ENCODE results near the gene COTL1. TPM values are rescaled to one million over a fixed set of nuclear protein-coding genes. Genes with fewer than 3 reads are reported as not detected.

COTL1 gene
- total RNA-seq, 2 donors from 2014 or later, result 79.1 to 138 TPM

- Histone ChIP-seq H3K36me3 (no peaks in the 10 kb centered on the region), H3K9me3 (no peaks in the 10 kb centered on the region), H3K9ac (ENCODE audit: low read depth in 2 of 2, low read length in 2 of 2) (no peak overlapping the region), H3K27me3 (no peaks in the 10 kb centered on the region), H3K4me3 (no peak overlapping the region), H3K4me1 (peaks cover 4% of the 10 kb centered on the region), H3K27ac (no peak overlapping the region)
- intact Hi-C loops (cut with DNase I), result no loop called here
- no peak for DNase-seq
- TF ChIP-seq, protein P1, sequence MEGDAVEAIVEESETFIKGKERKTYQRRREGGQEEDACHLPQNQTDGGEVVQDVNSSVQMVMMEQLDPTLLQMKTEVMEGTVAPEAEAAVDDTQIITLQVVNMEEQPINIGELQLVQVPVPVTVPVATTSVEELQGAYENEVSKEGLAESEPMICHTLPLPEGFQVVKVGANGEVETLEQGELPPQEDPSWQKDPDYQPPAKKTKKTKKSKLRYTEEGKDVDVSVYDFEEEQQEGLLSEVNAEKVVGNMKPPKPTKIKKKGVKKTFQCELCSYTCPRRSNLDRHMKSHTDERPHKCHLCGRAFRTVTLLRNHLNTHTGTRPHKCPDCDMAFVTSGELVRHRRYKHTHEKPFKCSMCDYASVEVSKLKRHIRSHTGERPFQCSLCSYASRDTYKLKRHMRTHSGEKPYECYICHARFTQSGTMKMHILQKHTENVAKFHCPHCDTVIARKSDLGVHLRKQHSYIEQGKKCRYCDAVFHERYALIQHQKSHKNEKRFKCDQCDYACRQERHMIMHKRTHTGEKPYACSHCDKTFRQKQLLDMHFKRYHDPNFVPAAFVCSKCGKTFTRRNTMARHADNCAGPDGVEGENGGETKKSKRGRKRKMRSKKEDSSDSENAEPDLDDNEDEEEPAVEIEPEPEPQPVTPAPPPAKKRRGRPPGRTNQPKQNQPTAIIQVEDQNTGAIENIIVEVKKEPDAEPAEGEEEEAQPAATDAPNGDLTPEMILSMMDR (IDR thresholded peaks at IDR 0.05), result no peak
Observed at GRCh38 chr16:84604477-84605013, 13.3 kb downstream of the COTL1 start.

DNA sequence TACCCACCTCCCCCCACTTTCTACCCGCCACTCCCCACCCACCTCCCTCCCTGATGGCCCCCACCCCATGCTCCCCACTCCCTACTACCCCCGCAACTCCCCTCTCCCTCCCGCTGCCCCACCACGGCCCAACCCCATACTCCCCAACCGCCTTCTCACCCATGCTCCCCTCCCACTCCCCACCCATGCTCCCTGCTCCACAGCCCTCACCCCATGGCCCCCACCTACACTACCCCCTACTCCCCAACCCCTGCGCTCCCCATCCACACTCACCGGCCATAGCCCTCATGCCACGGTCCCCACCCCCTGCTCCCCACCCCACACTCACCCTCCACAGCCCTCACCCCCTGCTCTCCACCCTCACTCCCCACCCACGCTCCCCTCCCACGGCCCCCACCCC is 13.9 kb downstream of the COTL1 start:
- no peak overlapping the region for H3K27ac ChIP-seq
- no peak overlapping the region for H3K9ac ChIP-seq (ENCODE audit: low read depth in 2 of 2, low read length in 2 of 2)
- TF ChIP-seq, protein P1 (IDR thresholded peaks at IDR 0.05), result no peak
- H3K27me3 ChIP-seq, result no peaks in the 10 kb centered on the region
- no peaks in the 10 kb centered on the region for H3K9me3 ChIP-seq
- intact Hi-C loops (cut with DNase I), result no loop called here
- no peak overlapping the region for H3K4me3 ChIP-seq
- no peak for DNase-seq
- H3K4me1 ChIP-seq, result peaks cover 4% of the 10 kb centered on the region
- no peaks in the 10 kb centered on the region for H3K36me3 ChIP-seq

GRCh38 chr16:84603140-84603816 is 14.6 kb downstream of the COTL1 start:
- Histone ChIP-seq H3K4me1 (peaks cover 4% of the 10 kb centered on the region), H3K27me3 (no peaks in the 10 kb centered on the region), H3K9ac (ENCODE audit: low read depth in 2 of 2, low read length in 2 of 2) (peak overlapping the region; percentile 28 to 56), H3K27ac (peak overlapping the region; percentile 78), H3K4me3 (no peak overlapping the region), H3K9me3 (no peaks in the 10 kb centered on the region), H3K36me3 (no peaks in the 10 kb centered on the region)
- TF ChIP-seq, protein P1 (IDR thresholded peaks at IDR 0.05), result no peak
- DNase-seq, result peak; percentile 60
- intact Hi-C loops (cut with DNase I), result no loop called here

DNA sequence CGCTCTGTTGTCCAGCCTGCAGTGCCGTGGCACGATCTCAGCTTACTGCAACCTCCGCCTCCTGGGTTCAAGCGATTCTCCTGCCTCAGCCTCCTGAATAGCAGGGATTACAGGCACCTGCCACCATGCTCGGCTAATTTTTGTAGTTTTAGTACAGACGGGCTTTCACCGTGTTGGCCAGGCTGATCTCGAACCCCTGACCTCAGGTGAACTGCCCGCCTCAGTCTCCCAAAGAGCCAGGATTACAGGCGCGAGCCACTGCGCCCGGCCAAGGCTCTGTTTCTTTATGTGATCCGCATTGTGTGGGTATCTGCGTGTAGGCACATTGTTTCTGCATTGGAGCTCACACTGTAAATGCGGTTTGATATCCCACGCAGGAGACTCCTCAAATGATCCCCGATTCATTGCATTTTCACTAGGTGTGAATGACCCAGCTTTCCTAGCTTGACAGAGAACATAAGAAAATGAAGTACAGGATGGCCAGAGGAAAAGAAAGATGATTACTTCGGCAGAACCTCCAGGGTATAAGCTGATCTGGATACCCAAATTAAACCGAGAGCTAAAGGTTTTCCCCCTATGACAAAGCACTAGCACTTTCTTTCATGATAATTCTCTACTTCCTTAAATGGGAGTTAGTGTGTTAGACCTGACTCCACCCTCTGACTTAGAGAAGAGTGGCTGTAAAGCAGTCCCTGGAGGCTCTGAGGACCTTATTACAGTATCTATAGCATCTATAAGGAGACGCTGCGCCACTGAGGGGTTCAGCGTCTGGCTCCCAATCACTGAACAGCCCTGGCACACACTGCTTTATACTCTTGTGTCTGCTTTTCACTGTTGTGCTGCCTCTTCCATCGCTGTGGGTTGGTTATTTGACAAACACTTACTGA is 17.3 kb downstream of the COTL1 start:
- no peak for DNase-seq
- Histone ChIP-seq H3K9me3 (no peaks in the 10 kb centered on the region), H3K9ac (ENCODE audit: low read depth in 2 of 2, low read length in 2 of 2) (peak overlapping the region in 1 of 2 donors; percentile 48), H3K4me3 (no peak overlapping the region), H3K4me1 (peaks cover 4% of the 10 kb centered on the region), H3K36me3 (no peaks in the 10 kb centered on the region), H3K27me3 (no peaks in the 10 kb centered on the region), H3K27ac (peak overlapping the region; percentile 78)
- TF ChIP-seq, protein P1 (IDR thresholded peaks at IDR 0.05), result no peak
- intact Hi-C loops (cut with DNase I), result no loop called here

GRCh38 chr16:84599521-84600202 is 18.2 kb downstream of the COTL1 start:
- Histone ChIP-seq H3K4me3 (no peak overlapping the region), H3K9me3 (no peaks in the 10 kb centered on the region), H3K27ac (peak overlapping the region; percentile 78), H3K4me1 (peaks cover 4% of the 10 kb centered on the region), H3K36me3 (no peaks in the 10 kb centered on the region), H3K9ac (ENCODE audit: low read depth in 2 of 2, low read length in 2 of 2) (peak overlapping the region in 1 of 2 donors; percentile 48), H3K27me3 (no peaks in the 10 kb centered on the region)
- DNase-seq, result peak; percentile 42
- intact Hi-C loops (cut with DNase I), result no loop called here
- TF ChIP-seq, protein P1 (IDR thresholded peaks at IDR 0.05), result no peak
